ENCODE results near the gene DENND10.
"Not testable (repeated sequence)": the region's sequence is repeated elsewhere in the genome, so short reads cannot be mapped to it uniquely, and the experiment has no call there.

DENND10 gene

DNA sequence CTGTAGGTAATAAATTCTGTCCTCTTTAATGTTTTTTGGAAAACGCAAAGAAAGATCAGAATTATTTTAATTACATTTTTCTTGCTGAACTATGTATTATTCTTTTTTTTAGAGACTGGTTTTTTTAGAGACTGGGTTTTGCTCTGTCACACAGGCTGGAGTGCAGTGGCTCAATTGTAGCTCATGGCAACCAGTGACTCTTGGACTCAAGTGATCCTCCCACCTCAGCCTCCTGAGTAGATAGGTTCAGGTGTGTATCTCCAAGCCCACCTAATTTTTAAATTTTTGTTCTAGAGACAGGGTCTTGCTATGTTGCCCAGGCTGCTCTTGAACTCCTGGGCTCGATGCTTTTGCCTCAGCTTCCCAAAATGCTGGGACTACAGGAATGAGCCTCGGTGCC lies 5.3 kb upstream of the DENND10 start:
- no peak for DNase-seq (ENCODE audit: low read depth)

DNA sequence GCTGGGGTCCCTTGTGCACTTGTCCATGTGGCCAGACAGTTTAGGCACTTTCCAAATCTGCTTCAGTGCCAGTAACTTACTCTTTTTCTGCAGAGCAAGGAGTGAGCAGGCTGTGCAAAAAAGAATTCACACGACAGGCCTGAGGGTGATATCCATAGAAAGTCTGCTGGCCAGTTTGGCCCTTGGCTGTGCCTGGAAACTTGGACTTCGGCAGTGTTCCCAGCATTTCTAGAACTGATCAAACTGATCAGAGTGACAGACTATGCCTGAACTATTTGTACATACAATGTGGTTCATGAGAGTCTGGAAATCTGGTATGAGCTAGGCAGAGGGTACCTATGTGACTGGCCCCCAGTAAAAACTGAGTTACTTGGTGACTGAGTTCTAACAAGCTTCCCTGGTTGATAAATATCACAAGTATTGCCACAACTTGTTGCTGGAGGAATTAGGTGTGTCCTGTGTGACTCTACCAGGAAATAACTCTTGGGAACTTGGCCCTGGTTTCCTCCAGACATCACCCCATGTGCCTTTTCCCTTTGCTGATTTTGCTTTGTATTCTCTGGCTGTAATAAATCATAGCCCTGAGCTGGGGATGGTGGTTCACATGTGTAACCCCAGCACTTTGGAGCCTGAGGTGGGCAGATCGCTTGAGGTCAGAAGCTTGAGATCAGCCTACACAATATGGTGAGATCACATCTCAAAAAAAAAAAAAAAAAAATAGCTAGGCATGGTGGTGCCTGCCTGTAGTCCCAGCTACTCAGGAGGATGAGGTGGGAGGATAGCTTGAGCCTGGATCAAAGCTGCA lies 3.3 kb upstream of the DENND10 start:
- no peak for DNase-seq (ENCODE audit: low read depth)

DNA sequence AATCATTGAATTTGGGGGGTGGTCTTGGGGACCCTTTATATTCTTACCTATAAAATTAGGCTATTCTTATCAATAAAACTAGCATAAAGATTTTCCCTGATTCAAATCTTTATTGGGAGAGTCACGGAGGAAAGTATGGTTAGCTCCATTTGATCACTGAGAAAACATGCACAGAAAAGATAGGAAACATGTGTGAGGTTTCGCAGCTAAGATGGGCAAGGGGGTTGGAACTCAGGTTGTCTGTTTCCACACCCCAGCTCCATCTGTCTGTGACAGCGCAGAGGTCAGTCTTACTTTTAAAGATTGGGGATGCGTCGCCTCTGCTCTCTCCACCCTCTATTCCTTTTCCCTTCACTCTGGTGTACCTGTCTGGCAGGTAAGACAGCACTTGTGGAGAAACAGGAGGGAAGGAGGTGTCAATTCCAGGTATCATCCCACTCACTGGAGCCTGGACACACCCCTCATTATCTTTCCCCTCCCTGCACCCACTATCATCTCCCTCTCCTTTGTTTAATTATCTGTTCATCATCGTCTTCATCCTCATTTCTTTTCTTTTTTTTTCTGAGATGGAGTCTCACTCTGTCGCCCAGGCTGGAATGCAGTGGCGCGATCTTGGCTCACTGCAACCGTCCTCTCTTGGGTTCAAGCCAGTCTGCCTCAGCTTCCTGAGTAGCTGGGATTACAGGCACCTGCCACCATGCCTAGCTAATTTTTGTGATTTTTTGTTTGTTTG lies 2.4 kb upstream of the DENND10 start:
- DNase-seq (ENCODE audit: low read depth) = no peak

DNA sequence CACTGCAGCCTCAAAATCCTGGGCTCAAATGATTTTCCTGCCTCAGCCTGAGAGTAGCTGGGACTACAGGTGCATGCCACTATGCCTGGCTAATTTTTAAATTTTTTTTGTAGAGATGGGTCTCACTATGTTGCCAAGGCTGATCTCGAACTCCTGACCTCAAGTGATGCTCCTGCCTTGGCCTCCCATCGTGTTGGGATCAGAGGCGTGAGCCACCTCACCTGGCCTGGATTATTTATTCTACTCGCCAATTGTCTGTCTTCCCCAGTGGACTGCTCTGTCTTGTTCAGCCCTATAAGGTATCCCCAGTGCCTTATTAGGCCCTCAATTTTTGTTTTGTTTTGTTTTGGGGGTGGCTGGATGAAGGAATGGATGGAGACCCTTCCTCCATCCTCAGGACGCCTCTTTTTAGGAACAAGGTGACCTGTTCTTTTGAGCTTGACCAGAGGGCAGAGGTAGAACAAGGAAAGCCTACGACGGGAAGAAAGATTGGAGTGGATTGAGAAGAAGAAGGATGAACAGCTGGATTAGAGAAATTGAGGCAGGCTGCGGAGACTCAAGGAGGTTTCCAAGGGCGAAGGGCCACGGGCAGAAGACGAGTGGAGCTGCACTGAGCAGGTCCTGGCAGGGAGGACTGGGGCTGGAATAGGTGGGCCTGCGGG lies 541 bp upstream of the DENND10 start:
- DNase-seq (ENCODE audit: low read depth) = no peak

DNA sequence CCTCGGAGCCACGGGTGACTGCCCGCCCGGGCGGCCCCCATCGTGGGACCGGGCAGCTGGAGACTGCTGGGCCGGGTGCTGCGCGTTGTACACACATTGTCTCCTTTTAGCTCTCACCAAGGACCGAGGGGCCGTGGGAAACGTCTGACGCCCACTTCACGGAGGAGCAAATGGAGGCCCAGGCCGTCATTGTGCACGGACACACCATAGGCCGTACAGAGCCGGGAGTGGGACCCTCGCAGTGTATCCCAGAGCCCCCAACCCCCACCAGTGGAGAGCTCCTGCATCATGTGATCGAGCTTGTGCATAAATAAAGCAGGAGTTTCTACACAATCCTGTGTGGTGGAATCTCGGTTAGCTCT lies 722 bp downstream of the DENND10 start:
- DNase-seq (ENCODE audit: low read depth) = no peak

DNA sequence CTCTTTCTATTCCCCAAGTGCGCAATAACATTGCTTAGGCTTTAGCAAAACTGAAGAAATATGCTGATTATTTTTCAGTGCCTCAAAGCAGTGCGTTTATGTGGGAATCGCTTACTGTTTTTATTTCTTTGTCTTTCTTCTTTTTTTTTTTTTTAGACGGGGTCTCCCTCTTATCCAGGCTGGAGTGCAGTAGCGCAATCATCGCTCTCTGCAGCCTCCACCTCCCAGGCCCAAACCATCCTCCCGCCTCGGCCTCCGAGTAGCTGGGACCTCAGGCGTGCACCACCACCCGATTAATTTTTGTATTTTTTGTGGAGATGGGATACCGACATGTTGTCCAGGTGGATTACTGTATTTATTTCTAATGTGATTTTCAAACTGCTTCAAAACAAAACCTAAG lies 1.2 kb downstream of the DENND10 start:
- no peak for DNase-seq (ENCODE audit: low read depth)

DNA sequence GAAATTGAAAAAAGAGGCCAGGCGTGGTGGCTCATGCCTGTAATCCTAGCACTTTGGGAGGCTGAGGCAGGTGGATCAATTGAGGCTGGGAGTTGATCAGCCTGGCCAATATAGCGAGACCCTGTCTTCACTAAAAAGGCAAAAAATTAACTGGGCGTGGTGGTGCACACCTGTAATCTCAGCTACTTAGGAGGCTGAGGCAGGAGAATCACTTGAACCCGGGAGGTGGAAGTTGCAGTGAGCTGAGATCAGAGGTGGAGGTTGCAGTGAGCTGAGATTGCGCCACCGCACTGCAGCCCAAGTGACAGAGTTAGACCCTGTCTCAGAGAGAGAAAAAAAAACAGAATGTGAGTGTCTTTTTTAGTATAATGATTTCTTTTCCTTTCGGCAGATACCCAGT lies 2.0 kb downstream of the DENND10 start:
- not testable (repeated sequence) for DNase-seq (ENCODE audit: low read depth)

DNA sequence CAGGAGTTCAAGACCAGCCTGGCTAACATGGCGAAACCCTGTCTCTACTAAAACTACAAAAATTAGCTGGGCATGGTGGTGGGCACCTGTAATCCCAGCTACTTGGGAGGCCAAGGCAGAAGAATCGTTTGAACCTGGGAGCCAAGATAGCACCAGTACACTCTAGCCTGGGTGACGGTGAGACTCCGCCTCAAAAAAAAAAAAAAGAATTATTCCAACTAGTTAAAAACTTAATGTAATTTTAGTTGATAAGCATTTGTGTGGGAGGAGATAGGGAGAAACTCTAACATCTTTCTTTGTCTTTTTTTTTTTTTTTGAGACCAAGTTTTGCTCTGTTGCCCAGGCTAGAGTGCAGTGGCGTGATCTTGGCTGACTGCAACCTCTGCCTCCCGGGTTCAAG lies 3.2 kb downstream of the DENND10 start:
- not testable (repeated sequence) for DNase-seq (ENCODE audit: low read depth)

DNA sequence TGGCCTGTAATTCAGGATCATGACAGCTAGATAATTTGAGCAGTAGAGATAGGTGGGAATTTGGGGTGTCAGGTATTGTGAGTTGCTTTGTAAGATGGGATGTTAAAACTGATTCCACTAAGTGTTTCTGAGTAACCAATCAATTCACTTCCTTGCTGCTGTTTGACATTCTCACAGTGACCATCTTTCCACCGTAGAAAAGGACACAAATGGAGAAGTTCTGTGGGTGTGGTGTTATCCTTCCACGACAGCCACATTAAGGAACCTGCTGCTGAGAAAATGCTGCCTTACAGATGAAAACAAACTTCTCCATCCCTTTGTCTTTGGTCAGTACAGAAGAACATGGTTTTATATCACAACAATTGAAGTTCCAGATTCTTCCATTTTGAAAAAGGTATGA lies 3.9 kb downstream of the DENND10 start:
- DNase-seq (ENCODE audit: low read depth) = not testable (repeated sequence)

DNA sequence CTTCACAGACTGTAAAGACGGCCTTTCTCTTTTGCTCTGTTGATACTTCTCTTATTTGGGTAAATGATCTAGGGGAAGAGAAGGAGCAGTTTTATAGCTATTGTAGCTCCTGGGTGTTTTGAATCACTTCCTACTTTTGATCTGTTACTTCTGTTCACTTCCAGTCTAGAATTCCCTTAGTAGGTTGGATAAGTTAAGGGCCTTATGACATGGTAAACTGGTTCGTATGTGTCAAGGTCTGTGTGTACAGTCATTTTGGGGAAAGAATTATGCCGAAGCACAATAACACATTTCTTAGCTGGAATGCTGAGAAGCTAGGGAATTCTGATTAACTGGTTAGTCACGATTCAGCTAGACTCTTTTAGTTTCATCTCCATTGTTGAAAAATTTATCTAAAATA lies 8.1 kb downstream of the DENND10 start:
- no peak for DNase-seq (ENCODE audit: low read depth)

DNA sequence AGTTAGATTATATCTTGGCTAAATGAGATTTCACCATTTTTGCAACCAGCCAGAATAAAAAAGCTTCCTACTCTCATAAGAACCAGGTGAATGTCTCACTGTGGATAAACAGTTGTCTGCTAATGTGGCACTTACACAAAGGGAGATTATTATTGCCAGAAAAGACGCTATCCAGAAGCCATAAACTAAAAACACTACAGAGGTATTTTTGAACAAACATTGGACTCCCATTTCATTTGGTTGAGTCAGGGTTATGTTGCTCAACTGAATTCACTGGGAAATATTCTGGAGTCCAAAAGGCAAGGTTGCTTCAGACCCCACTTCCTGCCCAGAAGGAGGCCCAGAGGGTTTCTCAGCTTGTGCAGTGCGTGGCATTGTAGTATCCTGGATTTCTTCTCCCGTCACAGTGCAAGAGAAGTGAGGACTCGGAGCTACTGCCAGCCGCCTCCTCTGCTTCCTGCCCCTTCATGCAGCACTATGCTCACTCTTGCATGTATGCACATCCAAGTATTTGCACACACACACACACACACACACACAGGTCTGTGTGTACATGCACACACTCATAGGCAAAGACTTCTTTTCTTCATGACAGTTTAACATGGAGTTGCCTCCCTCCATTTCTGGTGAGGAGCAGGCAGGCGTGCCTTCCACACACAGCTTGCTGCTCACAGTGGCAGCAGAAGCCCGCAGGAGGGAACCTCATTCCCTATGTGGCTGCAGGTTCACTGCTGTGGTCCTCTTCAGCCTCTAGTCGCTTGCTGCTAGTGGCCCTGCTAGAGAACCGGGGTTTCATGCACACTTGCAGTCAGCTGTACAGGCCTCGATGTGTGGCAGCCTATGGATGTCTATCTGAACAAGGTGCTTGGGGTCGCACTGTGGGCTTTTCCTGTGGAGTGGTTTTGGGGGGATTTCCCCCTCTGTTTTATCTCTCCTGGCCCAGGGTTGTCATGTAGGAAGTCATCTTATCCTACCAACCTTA lies 10.1 kb downstream of the DENND10 start:
- DNase-seq (ENCODE audit: low read depth) = no peak

DNA sequence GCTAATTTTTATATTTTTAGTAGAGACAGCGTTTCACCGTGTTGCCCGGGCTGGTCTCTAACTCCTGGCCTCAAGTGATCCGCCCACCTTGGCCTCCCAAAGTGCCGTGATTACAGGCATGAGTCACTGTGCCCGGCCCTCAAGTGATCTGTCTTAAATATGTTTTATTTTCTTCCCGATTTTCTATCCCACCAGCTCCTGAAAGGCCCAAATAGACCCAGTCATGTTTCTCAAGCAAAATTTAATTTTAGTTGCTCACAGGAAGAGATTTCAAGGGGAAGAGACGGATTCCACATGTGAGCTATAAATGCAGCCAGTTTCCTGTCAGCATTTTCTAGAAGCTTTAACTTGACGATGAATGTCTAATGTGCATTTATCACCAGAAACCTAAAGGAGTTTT lies 12.0 kb downstream of the DENND10 start:
- DNase-seq (ENCODE audit: low read depth) = no peak

DNA sequence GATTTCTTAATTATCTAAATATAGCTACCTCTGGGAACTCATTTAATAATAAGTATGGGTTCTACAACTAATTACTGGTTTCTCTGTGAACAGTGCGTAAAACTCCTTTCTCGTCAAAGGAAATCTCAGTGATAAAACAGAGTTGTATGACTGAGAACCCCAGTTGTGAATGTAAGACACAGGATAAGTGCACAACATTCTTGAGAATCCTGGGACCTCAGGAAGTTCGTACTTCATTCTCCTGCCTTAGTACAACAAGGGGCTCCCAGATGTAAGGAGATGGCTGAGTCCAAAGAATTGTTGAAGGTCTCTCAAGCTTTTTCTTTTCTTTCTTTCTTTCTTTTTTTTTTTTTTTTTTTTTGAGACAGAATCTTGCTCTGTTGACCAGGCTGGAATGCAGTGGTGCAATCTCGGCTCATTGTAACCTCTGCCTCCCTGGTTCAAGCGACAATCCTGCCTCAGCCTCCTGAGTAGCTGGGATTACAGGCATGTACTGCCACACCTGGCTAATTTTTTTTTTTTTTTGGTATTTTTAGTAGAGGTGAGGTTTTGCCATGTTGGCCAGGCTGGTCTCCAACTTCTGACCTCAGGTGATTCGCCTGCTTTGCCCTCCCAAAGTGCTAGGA lies 12.5 kb downstream of the DENND10 start:
- DNase-seq (ENCODE audit: low read depth) = no peak

DNA sequence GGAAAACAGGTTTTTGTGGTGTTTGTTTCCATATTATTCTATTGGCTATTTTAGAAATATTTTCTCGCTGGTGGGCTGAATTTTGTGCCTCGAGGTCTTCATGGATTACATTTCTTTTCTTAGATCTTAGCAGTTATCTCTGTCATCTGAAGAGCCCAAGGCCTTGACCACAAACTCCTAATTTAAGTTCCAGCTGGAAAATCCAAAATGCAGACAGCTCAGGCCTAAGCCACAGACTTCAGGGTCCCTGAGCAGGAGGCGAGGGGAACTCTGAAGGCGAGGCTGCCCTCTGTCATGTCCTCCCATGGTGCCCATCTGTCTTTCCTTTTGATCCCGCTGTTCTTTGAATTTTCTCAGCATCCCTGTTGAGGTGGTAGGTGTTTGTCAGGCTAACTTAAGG lies 14.3 kb downstream of the DENND10 start:
- no peak for DNase-seq (ENCODE audit: low read depth)

DNA sequence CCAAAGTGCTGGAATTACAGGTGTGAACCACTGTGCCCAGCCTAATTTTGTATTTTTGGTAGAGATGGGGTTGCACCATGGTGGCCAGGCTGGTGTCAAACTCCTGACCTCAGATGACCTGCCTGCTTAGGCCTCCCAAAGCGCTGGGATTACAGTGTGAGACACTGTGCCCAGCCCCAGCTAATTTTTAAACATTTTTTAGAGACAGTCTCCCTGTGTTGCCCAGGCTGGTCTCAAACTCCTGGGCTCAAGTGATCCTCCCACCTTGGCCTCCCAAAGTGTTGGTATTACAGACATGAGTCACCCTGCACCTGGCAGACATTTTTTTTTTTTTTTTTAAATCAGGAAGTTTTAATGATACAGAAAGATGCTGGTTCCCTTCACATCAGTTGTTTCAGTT lies 15.5 kb downstream of the DENND10 start:
- no peak for DNase-seq (ENCODE audit: low read depth)

DNA sequence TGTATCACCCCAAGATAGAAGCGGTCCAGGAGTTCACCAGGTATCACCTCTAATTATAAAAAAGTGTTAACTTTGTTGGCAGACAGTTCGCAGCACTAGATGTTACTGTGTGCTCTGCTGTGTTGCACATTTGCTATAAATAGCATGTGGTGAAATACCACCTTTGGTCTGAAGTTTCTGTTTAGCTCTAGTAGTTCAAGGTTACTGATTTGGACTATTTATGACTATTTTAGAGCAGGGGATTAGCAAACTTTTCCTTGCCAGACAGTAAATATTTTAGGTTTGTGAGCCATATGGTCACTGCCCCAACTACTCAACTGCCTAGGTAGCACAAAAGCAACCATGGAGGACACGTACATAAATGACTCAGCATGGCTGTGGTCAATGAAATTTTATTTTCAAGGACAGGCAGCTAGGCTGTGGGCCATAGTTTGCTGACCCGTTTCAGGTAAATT lies 16.5 kb downstream of the DENND10 start:
- no peak for DNase-seq (ENCODE audit: low read depth)

DNA sequence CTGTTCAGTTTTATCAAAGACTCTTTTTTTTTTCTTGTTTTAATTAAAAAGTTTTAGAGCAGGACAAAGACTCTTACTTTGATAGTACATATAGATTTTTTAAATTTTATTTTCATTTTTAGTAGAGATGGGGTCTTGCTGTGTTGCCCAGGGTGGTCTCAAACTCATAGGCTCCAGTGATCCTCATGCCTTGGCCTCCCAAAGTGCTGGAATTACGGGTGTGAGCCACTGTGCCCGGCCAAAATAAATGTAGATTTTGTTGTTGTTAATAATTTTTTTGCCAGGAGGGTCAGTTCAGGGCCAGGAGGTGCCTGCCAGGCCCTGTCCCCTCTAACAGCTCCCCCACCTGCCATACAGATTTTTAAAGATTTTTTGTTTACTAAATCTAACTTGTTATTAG lies 17.0 kb downstream of the DENND10 start:
- no peak for DNase-seq (ENCODE audit: low read depth)

DNA sequence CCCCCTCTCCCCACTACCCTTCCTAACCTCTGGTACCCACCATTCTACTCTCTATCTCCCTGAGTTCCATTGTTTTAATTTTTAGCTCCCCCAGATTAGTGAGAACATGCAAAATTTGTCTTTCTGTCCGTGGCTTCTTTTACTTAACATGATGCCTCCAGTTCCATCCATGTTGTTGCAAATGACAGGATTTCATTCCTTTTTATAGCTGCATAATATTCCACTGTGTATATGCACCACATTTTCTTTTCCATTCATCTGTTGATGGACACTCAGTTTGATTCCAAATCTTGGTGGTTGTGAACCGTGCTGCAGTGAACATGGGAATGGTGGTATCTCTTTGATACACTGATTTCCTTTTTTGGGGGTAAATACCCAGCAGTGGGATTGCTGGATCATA lies 22.0 kb downstream of the DENND10 start:
- DNase-seq (ENCODE audit: low read depth) = no peak

DNA sequence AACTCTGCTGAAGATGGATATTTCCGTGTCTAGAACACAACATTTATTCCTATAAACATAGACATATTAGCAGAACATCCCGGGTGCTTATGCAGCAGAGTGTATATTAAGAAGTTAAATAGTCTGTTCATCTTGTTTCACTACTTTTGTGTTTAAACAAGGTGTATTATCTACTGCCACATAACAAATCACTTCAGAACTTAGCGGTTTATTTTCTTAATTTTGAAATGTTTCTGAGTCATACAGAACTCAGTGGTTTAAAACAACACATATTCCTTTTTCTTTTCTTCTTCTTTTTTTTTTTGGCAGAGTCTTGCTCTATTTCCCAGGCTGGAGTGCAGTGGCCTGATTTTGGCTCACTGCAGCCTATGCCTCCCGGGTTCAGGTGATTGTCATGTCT lies 25.8 kb downstream of the DENND10 start:
- DNase-seq (ENCODE audit: low read depth) = no peak

DNA sequence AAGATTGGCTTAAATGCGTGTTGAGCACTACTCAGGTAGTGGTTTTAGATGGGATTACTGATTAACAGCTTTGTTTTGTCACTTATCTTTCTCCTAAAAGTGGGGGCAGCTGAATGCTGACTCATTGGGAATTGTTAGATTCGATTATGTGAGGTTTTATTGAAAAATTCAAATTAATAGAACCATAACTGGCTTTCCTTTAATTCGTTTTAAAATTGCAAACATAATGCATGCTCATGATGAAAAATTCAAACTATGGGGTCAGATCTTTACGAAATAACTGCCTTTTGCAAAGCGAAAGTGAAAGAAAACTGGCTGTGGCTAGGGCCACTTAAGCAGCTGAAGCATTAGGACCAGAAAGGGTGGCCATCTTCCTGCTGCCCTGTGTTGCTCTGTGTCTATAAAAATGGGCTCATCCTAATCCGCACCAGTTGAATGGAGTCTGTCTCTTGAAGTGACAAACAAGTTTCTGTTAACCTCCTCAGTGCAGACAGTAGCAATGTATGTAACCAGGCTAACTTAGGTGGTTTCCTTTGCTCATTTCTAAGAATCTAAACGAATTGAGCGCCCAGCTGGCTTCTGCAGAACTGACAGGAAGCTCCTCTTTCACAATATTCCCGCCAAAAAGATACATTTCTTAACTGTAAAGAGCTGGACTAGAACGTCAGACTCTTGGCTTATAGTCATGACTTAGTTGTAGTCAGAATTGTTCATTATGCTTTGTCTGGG lies 27.8 kb downstream of the DENND10 start:
- no peak for DNase-seq (ENCODE audit: low read depth)
